ENCODE data around the gene TMEM140. TPM values are rescaled to one million over a fixed set of nuclear protein-coding genes. Genes with fewer than 3 reads are reported as not detected.

Gene TMEM140
- total and polyA plus RNA-seq, 2 of the 13 experiments (the other 11 are each of a cell fraction or from before 2014, with no cell fraction given): 9.2 to 21.7 TPM

DNA sequence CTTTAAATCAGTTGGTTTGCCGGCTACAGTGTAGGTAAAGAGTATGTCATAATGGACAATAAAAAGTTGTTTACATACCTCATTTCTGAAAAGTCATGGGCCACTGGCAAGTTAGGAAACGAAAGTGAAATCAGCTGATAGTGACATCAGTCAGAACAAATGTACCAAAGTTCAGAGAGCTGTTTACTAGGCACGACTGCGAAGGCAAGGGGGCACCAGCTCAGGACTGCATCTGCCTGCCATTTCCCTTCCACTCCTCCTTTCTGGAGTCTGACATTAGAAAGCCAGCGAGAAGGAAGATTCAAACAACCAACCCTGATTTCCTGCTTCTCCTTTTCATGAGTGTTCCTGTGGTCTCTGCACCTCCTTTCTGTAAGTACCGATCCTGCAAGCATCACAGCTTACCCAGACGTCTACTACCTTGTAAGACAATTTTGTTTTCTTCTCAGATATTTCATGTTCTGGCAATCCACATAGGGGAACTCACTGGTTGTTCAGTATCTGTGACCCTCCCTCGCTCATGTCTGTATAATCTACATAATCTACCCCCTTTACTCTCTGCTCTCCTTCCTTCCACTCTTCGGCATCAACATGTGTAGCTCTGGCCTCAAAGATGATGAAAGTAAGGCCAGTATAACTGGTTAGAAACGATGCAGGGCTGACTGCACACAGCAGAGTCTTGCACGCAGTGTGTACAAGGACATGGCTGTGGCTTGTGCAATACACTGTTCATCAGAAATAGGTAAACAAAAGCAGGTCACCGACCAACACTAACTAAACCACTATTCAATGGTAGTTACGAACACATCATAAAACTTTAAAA is at the start of gene TMEM140 (continued):
- TF ChIP-seq ZNF570 (CRISPR knock-in tag; IDR thresholded peaks at IDR 0.05; ENCODE audit: borderline replicate concordance) (no peak), ZFP62 (CRISPR knock-in tag; IDR thresholded peaks at IDR 0.05) (no peak), GPN1 (CRISPR knock-in tag; IDR thresholded peaks at IDR 0.05; ENCODE audit: borderline replicate concordance) (no peak), ATF1 (CRISPR knock-in tag; IDR thresholded peaks at IDR 0.05) (peak; percentile 52; the same call in 1 of the 2 replicates), HDAC6 (IDR thresholded peaks at IDR 0.05; ENCODE audit: low read depth, low read length) (no peak), MYC (CRISPR knock-in tag; IDR thresholded peaks at IDR 0.05; ENCODE audit: borderline replicate concordance) (no peak), RXRA (CRISPR knock-in tag; IDR thresholded peaks at IDR 0.05) (no peak; the same call in 1 of the 2 replicates), SPEN (CRISPR knock-in tag; IDR thresholded peaks at IDR 0.05; ENCODE audit: low read depth) (peak; percentile 77; the same call in 1 of the 2 replicates), ZNF121 (CRISPR knock-in tag; IDR thresholded peaks at IDR 0.05) (peak; percentile 44; the same call in 1 of the 2 replicates), REXO4 (CRISPR knock-in tag; IDR thresholded peaks at IDR 0.05; ENCODE audit: borderline replicate concordance) (no peak), PHF20 (CRISPR knock-in tag; IDR thresholded peaks at IDR 0.05) (peak; percentile 38; the same call in 1 of the 2 replicates), NRL (CRISPR knock-in tag; IDR thresholded peaks at IDR 0.05; ENCODE audit: borderline replicate concordance) (no peak)
- TF ChIP-seq, protein P1, sequence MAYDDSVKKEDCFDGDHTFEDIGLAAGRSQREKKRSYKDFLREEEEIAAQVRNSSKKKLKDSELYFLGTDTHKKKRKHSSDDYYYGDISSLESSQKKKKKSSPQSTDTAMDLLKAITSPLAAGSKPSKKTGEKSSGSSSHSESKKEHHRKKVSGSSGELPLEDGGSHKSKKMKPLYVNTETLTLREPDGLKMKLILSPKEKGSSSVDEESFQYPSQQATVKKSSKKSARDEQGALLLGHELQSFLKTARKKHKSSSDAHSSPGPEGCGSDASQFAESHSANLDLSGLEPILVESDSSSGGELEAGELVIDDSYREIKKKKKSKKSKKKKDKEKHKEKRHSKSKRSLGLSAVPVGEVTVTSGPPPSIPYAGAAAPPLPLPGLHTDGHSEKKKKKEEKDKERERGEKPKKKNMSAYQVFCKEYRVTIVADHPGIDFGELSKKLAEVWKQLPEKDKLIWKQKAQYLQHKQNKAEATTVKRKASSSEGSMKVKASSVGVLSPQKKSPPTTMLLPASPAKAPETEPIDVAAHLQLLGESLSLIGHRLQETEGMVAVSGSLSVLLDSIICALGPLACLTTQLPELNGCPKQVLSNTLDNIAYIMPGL (CRISPR knock-in tag; IDR thresholded peaks at IDR 0.05; ENCODE audit: borderline replicate concordance in 1 of 2, low read depth in 1 of 2): peak in 1 of 2 experiments; percentile 74; a peak in 3 of 4 replicates
- TF ChIP-seq, protein P2, sequence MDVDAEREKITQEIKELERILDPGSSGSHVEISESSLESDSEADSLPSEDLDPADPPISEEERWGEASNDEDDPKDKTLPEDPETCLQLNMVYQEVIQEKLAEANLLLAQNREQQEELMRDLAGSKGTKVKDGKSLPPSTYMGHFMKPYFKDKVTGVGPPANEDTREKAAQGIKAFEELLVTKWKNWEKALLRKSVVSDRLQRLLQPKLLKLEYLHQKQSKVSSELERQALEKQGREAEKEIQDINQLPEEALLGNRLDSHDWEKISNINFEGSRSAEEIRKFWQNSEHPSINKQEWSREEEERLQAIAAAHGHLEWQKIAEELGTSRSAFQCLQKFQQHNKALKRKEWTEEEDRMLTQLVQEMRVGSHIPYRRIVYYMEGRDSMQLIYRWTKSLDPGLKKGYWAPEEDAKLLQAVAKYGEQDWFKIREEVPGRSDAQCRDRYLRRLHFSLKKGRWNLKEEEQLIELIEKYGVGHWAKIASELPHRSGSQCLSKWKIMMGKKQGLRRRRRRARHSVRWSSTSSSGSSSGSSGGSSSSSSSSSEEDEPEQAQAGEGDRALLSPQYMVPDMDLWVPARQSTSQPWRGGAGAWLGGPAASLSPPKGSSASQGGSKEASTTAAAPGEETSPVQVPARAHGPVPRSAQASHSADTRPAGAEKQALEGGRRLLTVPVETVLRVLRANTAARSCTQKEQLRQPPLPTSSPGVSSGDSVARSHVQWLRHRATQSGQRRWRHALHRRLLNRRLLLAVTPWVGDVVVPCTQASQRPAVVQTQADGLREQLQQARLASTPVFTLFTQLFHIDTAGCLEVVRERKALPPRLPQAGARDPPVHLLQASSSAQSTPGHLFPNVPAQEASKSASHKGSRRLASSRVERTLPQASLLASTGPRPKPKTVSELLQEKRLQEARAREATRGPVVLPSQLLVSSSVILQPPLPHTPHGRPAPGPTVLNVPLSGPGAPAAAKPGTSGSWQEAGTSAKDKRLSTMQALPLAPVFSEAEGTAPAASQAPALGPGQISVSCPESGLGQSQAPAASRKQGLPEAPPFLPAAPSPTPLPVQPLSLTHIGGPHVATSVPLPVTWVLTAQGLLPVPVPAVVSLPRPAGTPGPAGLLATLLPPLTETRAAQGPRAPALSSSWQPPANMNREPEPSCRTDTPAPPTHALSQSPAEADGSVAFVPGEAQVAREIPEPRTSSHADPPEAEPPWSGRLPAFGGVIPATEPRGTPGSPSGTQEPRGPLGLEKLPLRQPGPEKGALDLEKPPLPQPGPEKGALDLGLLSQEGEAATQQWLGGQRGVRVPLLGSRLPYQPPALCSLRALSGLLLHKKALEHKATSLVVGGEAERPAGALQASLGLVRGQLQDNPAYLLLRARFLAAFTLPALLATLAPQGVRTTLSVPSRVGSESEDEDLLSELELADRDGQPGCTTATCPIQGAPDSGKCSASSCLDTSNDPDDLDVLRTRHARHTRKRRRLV (CRISPR knock-in tag; IDR thresholded peaks at IDR 0.05): no peak
- TF ChIP-seq, protein P3, sequence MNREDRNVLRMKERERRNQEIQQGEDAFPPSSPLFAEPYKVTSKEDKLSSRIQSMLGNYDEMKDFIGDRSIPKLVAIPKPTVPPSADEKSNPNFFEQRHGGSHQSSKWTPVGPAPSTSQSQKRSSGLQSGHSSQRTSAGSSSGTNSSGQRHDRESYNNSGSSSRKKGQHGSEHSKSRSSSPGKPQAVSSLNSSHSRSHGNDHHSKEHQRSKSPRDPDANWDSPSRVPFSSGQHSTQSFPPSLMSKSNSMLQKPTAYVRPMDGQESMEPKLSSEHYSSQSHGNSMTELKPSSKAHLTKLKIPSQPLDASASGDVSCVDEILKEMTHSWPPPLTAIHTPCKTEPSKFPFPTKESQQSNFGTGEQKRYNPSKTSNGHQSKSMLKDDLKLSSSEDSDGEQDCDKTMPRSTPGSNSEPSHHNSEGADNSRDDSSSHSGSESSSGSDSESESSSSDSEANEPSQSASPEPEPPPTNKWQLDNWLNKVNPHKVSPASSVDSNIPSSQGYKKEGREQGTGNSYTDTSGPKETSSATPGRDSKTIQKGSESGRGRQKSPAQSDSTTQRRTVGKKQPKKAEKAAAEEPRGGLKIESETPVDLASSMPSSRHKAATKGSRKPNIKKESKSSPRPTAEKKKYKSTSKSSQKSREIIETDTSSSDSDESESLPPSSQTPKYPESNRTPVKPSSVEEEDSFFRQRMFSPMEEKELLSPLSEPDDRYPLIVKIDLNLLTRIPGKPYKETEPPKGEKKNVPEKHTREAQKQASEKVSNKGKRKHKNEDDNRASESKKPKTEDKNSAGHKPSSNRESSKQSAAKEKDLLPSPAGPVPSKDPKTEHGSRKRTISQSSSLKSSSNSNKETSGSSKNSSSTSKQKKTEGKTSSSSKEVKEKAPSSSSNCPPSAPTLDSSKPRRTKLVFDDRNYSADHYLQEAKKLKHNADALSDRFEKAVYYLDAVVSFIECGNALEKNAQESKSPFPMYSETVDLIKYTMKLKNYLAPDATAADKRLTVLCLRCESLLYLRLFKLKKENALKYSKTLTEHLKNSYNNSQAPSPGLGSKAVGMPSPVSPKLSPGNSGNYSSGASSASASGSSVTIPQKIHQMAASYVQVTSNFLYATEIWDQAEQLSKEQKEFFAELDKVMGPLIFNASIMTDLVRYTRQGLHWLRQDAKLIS (CRISPR knock-in tag; IDR thresholded peaks at IDR 0.05): no peak; the same call in 1 of the 2 replicates
- TF ChIP-seq, protein P4, sequence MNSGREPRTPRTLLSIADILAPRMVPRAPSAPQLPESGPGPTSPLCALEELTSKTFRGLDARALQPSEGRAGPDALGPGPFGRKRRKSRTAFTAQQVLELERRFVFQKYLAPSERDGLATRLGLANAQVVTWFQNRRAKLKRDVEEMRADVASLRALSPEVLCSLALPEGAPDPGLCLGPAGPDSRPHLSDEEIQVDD (CRISPR knock-in tag; IDR thresholded peaks at IDR 0.05; ENCODE audit: borderline replicate concordance): no peak
